SU-DHL-6 (cell line): Measurements from ENCODE around the gene CCRL2.

Experiments used
- EZH2phosphoT487 ChIP-seq: fragments of 200-600 bp; sonication (generic), shearing (Covaris generic); conservative IDR thresholded peaks from 2 replicates; pipeline ENCODE4 v1.6.1; 2018; ENCODE audit warnings: mild to moderate bottlenecking, antibody characterized with exemption, low read length, moderate library complexity, mixed read lengths
- TF ChIP-seq, protein P1 (sequence below): fragments of 200-600 bp; sonication (generic); IDR thresholded peaks from one replicate; pipeline ENCODE4 v1.5.1; 2017; ENCODE audit warnings: antibody characterized with exemption, mild to moderate bottlenecking, low read length, moderate library complexity; ENCODE audit not compliant: insufficient read depth, poor library complexity, severe bottlenecking

DNA sequence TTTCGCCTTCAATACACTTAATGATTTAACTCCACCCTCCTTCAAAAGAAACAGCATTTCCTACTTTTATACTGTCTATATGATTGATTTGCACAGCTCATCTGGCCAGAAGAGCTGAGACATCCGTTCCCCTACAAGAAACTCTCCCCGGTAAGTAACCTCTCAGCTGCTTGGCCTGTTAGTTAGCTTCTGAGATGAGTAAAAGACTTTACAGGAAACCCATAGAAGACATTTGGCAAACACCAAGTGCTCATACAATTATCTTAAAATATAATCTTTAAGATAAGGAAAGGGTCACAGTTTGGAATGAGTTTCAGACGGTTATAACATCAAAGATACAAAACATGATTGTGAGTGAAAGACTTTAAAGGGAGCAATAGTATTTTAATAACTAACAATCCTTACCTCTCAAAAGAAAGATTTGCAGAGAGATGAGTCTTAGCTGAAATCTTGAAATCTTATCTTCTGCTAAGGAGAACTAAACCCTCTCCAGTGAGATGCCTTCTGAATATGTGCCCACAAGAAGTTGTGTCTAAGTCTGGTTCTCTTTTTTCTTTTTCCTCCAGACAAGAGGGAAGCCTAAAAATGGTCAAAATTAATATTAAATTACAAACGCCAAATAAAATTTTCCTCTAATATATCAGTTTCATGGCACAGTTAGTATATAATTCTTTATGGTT, 36.1 kb upstream of the CCRL2 start, which contains the start of gene CCR5:
- TF ChIP-seq, protein P1, sequence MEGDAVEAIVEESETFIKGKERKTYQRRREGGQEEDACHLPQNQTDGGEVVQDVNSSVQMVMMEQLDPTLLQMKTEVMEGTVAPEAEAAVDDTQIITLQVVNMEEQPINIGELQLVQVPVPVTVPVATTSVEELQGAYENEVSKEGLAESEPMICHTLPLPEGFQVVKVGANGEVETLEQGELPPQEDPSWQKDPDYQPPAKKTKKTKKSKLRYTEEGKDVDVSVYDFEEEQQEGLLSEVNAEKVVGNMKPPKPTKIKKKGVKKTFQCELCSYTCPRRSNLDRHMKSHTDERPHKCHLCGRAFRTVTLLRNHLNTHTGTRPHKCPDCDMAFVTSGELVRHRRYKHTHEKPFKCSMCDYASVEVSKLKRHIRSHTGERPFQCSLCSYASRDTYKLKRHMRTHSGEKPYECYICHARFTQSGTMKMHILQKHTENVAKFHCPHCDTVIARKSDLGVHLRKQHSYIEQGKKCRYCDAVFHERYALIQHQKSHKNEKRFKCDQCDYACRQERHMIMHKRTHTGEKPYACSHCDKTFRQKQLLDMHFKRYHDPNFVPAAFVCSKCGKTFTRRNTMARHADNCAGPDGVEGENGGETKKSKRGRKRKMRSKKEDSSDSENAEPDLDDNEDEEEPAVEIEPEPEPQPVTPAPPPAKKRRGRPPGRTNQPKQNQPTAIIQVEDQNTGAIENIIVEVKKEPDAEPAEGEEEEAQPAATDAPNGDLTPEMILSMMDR, result no peak
- no peak for TF ChIP-seq EZH2phosphoT487
